Measurements from ENCODE around the gene NME3.

Gene NME3

GRCh38 chr16:1768767-1769401 is 2.5 kb downstream of the NME3 start:
- WGBS, 2 experiments = 92 to 93% methylated on average over 26 of the region's 26 CpGs
- Histone ChIP-seq H3K9me3 (ENCODE audit: control insufficient read depth, low read length) (no peaks in the 10 kb centered on the region), H3K36me3 (ENCODE audit: control insufficient read depth, insufficient read depth, low read length) (peaks cover 22% of the 10 kb centered on the region), H3K27me3 (ENCODE audit: control insufficient read depth, insufficient read depth, low read length, poor library complexity, severe bottlenecking) (no peaks in the 10 kb centered on the region), H3K4me3 (ENCODE audit: insufficient read depth, low read depth, low read length) (no peak overlapping the region), H3K4me1 (ENCODE audit: control insufficient read depth, insufficient read depth, low read length) (peaks cover 10% of the 10 kb centered on the region), H3K27ac (ENCODE audit: insufficient read depth, low read depth, low read length, poor library complexity, severe bottlenecking) (no peak overlapping the region)

- Histone ChIP-seq H3K4me3 (ENCODE audit: insufficient read depth, low read depth, low read length) (no peak overlapping the region), H3K36me3 (ENCODE audit: control insufficient read depth, insufficient read depth, low read length) (peaks cover 22% of the 10 kb centered on the region), H3K9me3 (ENCODE audit: control insufficient read depth, low read length) (no peaks in the 10 kb centered on the region), H3K27me3 (ENCODE audit: control insufficient read depth, insufficient read depth, low read length, poor library complexity, severe bottlenecking) (no peaks in the 10 kb centered on the region), H3K4me1 (ENCODE audit: control insufficient read depth, insufficient read depth, low read length) (peaks cover 8% of the 10 kb centered on the region), H3K27ac (ENCODE audit: insufficient read depth, low read depth, low read length, poor library complexity, severe bottlenecking) (no peak overlapping the region)
- WGBS, 2 experiments = 92% methylated on average over 41 of the region's 41 CpGs
Measured at GRCh38 chr16:1768061-1768766, 3.1 kb downstream of the NME3 start.

GRCh38 chr16:1767116-1767994 is 4.0 kb downstream of the NME3 start:
- no peak overlapping the region for H3K4me3 ChIP-seq (ENCODE audit: insufficient read depth, low read depth, low read length)
- peaks cover 13% of the 10 kb centered on the region for H3K4me1 ChIP-seq (ENCODE audit: control insufficient read depth, insufficient read depth, low read length)
- 94 to 95% methylated on average over 42 of the region's 42 CpGs for WGBS, 2 experiments
- no peaks in the 10 kb centered on the region for H3K9me3 ChIP-seq (ENCODE audit: control insufficient read depth, low read length)
- no peak overlapping the region for H3K27ac ChIP-seq (ENCODE audit: insufficient read depth, low read depth, low read length, poor library complexity, severe bottlenecking)
- no peaks in the 10 kb centered on the region for H3K27me3 ChIP-seq (ENCODE audit: control insufficient read depth, insufficient read depth, low read length, poor library complexity, severe bottlenecking)
- H3K36me3 ChIP-seq (ENCODE audit: control insufficient read depth, insufficient read depth, low read length) = peaks cover 22% of the 10 kb centered on the region

GRCh38 chr16:1766701-1767100 is 4.6 kb downstream of the NME3 start:
- no peak overlapping the region for H3K4me3 ChIP-seq (ENCODE audit: insufficient read depth, low read depth, low read length)
- H3K9me3 ChIP-seq (ENCODE audit: control insufficient read depth, low read length) = no peaks in the 10 kb centered on the region
- H3K27me3 ChIP-seq (ENCODE audit: control insufficient read depth, insufficient read depth, low read length, poor library complexity, severe bottlenecking) = no peaks in the 10 kb centered on the region
- H3K36me3 ChIP-seq (ENCODE audit: control insufficient read depth, insufficient read depth, low read length) = peaks cover 22% of the 10 kb centered on the region
- peaks cover 13% of the 10 kb centered on the region for H3K4me1 ChIP-seq (ENCODE audit: control insufficient read depth, insufficient read depth, low read length)
- H3K27ac ChIP-seq (ENCODE audit: insufficient read depth, low read depth, low read length, poor library complexity, severe bottlenecking) = no peak overlapping the region
- 95 to 96% methylated on average over 18 of the region's 18 CpGs for WGBS, 2 experiments

GRCh38 chr16:1766231-1766630 is 5.1 kb downstream of the NME3 start:
- Histone ChIP-seq H3K9me3 (ENCODE audit: control insufficient read depth, low read length) (no peaks in the 10 kb centered on the region), H3K27me3 (ENCODE audit: control insufficient read depth, insufficient read depth, low read length, poor library complexity, severe bottlenecking) (no peaks in the 10 kb centered on the region), H3K36me3 (ENCODE audit: control insufficient read depth, insufficient read depth, low read length) (peaks cover 22% of the 10 kb centered on the region), H3K4me1 (ENCODE audit: control insufficient read depth, insufficient read depth, low read length) (peaks cover 13% of the 10 kb centered on the region), H3K4me3 (ENCODE audit: insufficient read depth, low read depth, low read length) (no peak overlapping the region), H3K27ac (ENCODE audit: insufficient read depth, low read depth, low read length, poor library complexity, severe bottlenecking) (no peak overlapping the region)
- WGBS, 2 experiments = 94 to 95% methylated on average over 19 of the region's 19 CpGs

- Histone ChIP-seq H3K4me1 (ENCODE audit: control insufficient read depth, insufficient read depth, low read length) (peaks cover 13% of the 10 kb centered on the region), H3K4me3 (ENCODE audit: insufficient read depth, low read depth, low read length) (no peak overlapping the region), H3K9me3 (ENCODE audit: control insufficient read depth, low read length) (no peaks in the 10 kb centered on the region), H3K27ac (ENCODE audit: insufficient read depth, low read depth, low read length, poor library complexity, severe bottlenecking) (no peak overlapping the region), H3K36me3 (ENCODE audit: control insufficient read depth, insufficient read depth, low read length) (peaks cover 22% of the 10 kb centered on the region), H3K27me3 (ENCODE audit: control insufficient read depth, insufficient read depth, low read length, poor library complexity, severe bottlenecking) (no peaks in the 10 kb centered on the region)
- WGBS, 2 experiments = 93% methylated on average over 22 of the region's 22 CpGs
Measured at GRCh38 chr16:1765826-1766225, 5.5 kb downstream of the NME3 start.

GRCh38 chr16:1764971-1765370 is 6.4 kb downstream of the NME3 start:
- Histone ChIP-seq H3K27me3 (ENCODE audit: control insufficient read depth, insufficient read depth, low read length, poor library complexity, severe bottlenecking) (no peaks in the 10 kb centered on the region), H3K9me3 (ENCODE audit: control insufficient read depth, low read length) (no peaks in the 10 kb centered on the region), H3K4me3 (ENCODE audit: insufficient read depth, low read depth, low read length) (no peak overlapping the region), H3K36me3 (ENCODE audit: control insufficient read depth, insufficient read depth, low read length) (peaks cover 22% of the 10 kb centered on the region), H3K4me1 (ENCODE audit: control insufficient read depth, insufficient read depth, low read length) (peaks cover 8% of the 10 kb centered on the region), H3K27ac (ENCODE audit: insufficient read depth, low read depth, low read length, poor library complexity, severe bottlenecking) (no peak overlapping the region)
- WGBS, 2 experiments = 96% methylated on average over 21 of the region's 21 CpGs

- H3K4me3 ChIP-seq (ENCODE audit: insufficient read depth, low read depth, low read length) = no peak overlapping the region
- H3K27ac ChIP-seq (ENCODE audit: insufficient read depth, low read depth, low read length, poor library complexity, severe bottlenecking) = no peak overlapping the region
- 46 to 48% methylated on average over 81 of the region's 81 CpGs for WGBS, 2 experiments
- H3K9me3 ChIP-seq (ENCODE audit: control insufficient read depth, low read length) = no peaks in the 10 kb centered on the region
- H3K27me3 ChIP-seq (ENCODE audit: control insufficient read depth, insufficient read depth, low read length, poor library complexity, severe bottlenecking) = no peaks in the 10 kb centered on the region
- H3K4me1 ChIP-seq (ENCODE audit: control insufficient read depth, insufficient read depth, low read length) = peaks cover 5% of the 10 kb centered on the region
- H3K36me3 ChIP-seq (ENCODE audit: control insufficient read depth, insufficient read depth, low read length) = peaks cover 22% of the 10 kb centered on the region
Measured at GRCh38 chr16:1763521-1764511, 7.5 kb downstream of the NME3 start.

GRCh38 chr16:1762879-1763520 is 8.3 kb downstream of the NME3 start:
- WGBS, 2 experiments = 85 to 87% methylated on average over 24 of the region's 24 CpGs
- H3K27me3 ChIP-seq (ENCODE audit: control insufficient read depth, insufficient read depth, low read length, poor library complexity, severe bottlenecking) = no peaks in the 10 kb centered on the region
- H3K4me1 ChIP-seq (ENCODE audit: control insufficient read depth, insufficient read depth, low read length) = peaks cover 5% of the 10 kb centered on the region
- no peaks in the 10 kb centered on the region for H3K9me3 ChIP-seq (ENCODE audit: control insufficient read depth, low read length)
- H3K27ac ChIP-seq (ENCODE audit: insufficient read depth, low read depth, low read length, poor library complexity, severe bottlenecking) = no peak overlapping the region
- no peak overlapping the region for H3K4me3 ChIP-seq (ENCODE audit: insufficient read depth, low read depth, low read length)
- H3K36me3 ChIP-seq (ENCODE audit: control insufficient read depth, insufficient read depth, low read length) = peaks cover 23% of the 10 kb centered on the region

Data from ectodermal cell (in vitro differentiated cells).